ENCODE results near the gene KCNJ11. TPM values are rescaled to one million over a fixed set of nuclear protein-coding genes. Genes with fewer than 3 reads are reported as not detected.

Gene KCNJ11
- total RNA-seq, 1 donor from 2014 or later, result 18.6 TPM

- TF ChIP-seq, protein P1, sequence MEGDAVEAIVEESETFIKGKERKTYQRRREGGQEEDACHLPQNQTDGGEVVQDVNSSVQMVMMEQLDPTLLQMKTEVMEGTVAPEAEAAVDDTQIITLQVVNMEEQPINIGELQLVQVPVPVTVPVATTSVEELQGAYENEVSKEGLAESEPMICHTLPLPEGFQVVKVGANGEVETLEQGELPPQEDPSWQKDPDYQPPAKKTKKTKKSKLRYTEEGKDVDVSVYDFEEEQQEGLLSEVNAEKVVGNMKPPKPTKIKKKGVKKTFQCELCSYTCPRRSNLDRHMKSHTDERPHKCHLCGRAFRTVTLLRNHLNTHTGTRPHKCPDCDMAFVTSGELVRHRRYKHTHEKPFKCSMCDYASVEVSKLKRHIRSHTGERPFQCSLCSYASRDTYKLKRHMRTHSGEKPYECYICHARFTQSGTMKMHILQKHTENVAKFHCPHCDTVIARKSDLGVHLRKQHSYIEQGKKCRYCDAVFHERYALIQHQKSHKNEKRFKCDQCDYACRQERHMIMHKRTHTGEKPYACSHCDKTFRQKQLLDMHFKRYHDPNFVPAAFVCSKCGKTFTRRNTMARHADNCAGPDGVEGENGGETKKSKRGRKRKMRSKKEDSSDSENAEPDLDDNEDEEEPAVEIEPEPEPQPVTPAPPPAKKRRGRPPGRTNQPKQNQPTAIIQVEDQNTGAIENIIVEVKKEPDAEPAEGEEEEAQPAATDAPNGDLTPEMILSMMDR (conservative IDR thresholded peaks at IDR 0.05), result no peak
- H3K27ac Mint-ChIP-seq, result no peak overlapping the region
- no peak for DNase-seq (ENCODE audit: extremely low spot score, unreplicated experiment)
- no peak overlapping the region for H3K4me3 Mint-ChIP-seq
- no peaks in the 10 kb centered on the region for H3K9me3 Mint-ChIP-seq
- peaks cover 5% of the 10 kb centered on the region for H3K4me1 Mint-ChIP-seq (ENCODE audit: unreplicated experiment)
- no peaks in the 10 kb centered on the region for H3K36me3 Mint-ChIP-seq
- peaks cover 28% of the 10 kb centered on the region for H3K27me3 Mint-ChIP-seq
Observed at GRCh38 chr11:17347676-17348075, 40.8 kb downstream of the KCNJ11 start.

DNA sequence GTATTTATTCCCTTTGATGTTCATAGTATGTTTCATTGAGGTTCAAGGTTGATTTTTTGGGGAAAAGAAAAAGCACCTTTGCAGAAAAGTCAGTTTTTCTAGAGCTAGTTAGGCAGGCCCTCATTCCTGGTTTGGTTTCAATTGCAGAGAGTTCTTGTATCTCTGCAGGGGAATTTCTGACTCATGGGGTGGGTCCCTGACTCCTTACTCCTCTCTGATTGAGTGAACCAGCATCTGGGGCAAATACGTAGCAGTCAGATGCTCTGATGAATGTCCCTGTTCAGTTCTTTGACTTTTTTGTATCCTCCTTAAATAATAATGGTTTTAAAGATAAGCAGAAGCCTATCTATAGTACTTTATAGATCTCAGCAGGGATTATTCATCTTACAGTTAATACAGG lies 44.6 kb downstream of the KCNJ11 start:
- H3K27ac Mint-ChIP-seq, result peak overlapping the region; percentile 77
- no peak overlapping the region for H3K4me3 Mint-ChIP-seq
- no peaks in the 10 kb centered on the region for H3K36me3 Mint-ChIP-seq
- TF ChIP-seq, protein P1 (conservative IDR thresholded peaks at IDR 0.05), result no peak
- no peaks in the 10 kb centered on the region for H3K9me3 Mint-ChIP-seq
- no peaks in the 10 kb centered on the region for H3K4me1 Mint-ChIP-seq (ENCODE audit: unreplicated experiment)
- no peaks in the 10 kb centered on the region for H3K27me3 Mint-ChIP-seq
- no peak for DNase-seq (ENCODE audit: extremely low spot score, unreplicated experiment)

DNA sequence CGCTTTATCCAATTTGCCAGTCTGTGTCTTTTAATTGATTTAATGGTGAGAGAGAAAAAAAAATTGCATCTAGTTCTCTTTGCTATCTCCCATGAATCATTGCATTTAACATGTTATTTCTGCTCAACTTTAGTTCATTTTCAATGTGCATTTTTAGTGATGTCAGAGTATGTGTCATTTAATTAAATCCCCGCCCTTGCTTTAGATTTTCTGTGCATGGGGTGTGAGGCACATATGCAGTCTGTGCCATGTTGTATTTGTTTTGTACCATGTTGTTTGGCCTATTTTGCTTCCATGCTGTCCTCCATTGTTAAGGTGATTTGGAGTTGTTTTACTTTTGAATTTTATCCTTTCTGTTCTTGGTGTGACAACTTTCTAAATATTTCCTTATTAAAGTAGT lies 45.2 kb downstream of the KCNJ11 start:
- Mint-ChIP-seq H3K27ac (peak overlapping the region; percentile 77), H3K27me3 (no peaks in the 10 kb centered on the region), H3K9me3 (no peaks in the 10 kb centered on the region), H3K4me1 (ENCODE audit: unreplicated experiment) (no peaks in the 10 kb centered on the region), H3K4me3 (no peak overlapping the region), H3K36me3 (no peaks in the 10 kb centered on the region)
- no peak for DNase-seq (ENCODE audit: extremely low spot score, unreplicated experiment)
- TF ChIP-seq, protein P1 (conservative IDR thresholded peaks at IDR 0.05), result no peak

Other genes with a start within 250 kb of the KCNJ11 start
- 76.2 and 79.2 TPM in 2 replicates for gene PIK3C2A, start 180.7 kb downstream of the KCNJ11 start, total RNA-seq (ENCODE audit: low replicate concordance)
- gene NUCB2, start 111.9 kb downstream of the KCNJ11 start, total RNA-seq (ENCODE audit: low replicate concordance), result 54.2 and 58.0 TPM in 2 replicates
- 6.0 and 12.3 TPM in 2 replicates for gene NCR3LG1, start 36.9 kb downstream of the KCNJ11 start, total RNA-seq (ENCODE audit: low replicate concordance)
- 80.5 and 106 TPM in 2 replicates for gene ABCC8, start 88.2 kb upstream of the KCNJ11 start, total RNA-seq (ENCODE audit: low replicate concordance)
- gene USH1C, start 155.8 kb upstream of the KCNJ11 start, total RNA-seq (ENCODE audit: low replicate concordance), result 21.8 and 30.0 TPM in 2 replicates
- gene OTOG, start 158.6 kb upstream of the KCNJ11 start, total RNA-seq (ENCODE audit: low replicate concordance), result 0.21 and 1.5 TPM in 2 replicates

All from type B pancreatic cell (in vitro differentiated cells).